DMS 273 (cell line): Measurements from ENCODE around the gene PC.
"Not testable (repeated sequence)": the region's sequence is repeated elsewhere in the genome, so short reads cannot be mapped to it uniquely, and the experiment has no call there.

Experiments
- DNase-seq: peaks from one replicate; lab custom pipeline; 2025; ENCODE audit not compliant: unreplicated experiment; lab: John Stamatoyannopoulos, UW

PC gene

DNA sequence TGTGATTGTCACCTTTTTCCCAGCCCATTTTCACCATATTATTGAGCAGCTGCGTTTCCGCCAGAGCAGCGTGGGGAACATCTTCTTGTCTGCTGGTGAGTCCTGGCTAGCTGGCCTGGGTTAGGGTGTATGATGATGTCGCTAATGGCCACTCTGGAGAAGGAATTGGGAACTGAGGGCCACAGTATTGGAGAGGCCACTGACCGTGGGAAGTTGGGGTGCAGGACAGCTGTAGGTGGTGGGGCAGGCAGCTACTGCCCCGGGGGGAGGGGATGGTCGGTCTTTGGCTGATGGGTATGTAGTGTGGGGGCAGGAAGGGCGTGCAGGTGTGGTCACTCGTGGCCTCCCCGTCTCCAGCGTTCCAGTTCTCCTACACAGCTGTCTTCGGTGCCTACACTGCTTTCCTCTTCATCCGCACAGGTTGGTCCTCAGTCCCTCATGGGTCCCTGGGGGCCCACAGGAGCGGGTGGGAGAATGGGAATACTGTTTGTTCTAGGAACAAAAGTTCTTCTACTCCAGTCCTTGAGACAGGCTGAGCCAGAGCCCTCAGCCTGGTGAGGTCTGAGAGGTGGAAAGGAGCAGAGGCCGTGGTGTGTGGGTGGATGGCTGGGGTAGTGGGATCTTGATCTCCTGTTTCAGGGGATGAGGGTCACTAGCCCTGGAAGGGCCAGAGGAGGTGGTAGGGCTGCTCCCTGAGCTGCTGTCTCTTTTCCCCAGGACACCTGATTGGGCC, 112.9 kb downstream of the PC start:
- no peak for DNase-seq

DNA sequence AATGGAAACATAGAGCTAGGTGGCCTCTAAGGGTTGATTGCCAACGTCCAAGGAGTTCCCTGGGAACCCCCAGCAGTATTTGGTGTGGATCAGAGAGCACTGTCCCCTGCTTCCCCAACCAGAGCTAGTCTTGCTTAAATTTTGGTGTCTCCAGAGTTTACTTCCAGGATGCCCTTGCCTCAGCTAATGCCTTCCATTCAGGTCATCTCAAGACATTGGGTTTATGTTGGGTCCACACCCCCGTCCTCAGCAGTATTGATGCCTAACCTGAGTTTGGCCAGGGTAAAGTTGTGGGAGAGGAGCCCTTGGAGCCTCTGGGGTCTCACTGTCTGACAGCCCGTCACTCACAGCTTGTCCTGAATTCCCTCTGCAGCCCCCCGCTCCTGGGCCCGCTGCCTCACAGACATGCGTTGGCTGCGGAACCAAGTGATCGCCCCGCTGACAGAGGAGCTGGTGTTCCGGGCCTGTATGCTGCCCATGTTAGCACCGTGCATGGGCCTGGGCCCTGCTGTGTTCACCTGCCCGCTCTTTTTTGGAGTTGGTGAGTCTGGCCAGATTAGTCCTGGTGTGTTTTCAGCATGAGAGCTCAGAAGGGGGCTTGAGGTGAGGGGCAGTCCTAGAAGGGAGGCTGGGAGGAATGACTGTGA, 113.6 kb downstream of the PC start:
- DNase-seq = no peak

DNA sequence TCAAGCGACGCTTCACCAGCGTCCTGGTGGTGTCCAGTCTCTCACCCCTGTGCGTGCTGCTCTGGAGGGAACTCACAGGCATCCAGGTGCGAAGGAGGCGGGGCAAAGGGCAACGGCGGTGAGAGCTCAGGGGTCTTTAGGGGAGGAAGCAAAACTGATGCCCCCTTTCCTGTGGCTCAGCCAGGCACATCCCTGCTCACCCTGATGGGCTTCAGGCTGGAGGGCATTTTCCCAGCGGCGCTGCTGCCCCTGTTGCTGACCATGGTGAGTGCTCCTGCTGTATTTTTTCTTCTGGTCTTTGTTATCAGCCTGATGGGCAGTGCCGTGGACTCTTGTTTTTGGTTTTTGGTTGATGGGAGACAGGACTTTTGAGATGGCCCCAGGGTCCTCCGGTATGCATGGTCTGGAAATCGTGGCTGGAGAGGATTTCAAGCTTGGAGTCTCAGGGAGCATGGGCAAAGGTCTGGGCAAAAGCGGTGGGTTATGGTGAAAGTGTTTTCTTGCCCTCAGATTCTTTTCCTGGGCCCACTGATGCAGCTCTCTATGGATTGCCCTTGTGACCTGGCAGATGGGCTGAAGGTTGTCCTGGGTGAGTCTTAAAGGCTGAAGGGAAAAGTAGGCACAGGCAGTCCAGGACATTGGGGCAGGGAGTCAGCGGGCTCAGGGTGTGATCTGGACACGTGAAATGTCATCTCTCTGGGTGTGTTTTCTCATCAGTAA, 114.2 kb downstream of the PC start:
- DNase-seq = no peak

DNA sequence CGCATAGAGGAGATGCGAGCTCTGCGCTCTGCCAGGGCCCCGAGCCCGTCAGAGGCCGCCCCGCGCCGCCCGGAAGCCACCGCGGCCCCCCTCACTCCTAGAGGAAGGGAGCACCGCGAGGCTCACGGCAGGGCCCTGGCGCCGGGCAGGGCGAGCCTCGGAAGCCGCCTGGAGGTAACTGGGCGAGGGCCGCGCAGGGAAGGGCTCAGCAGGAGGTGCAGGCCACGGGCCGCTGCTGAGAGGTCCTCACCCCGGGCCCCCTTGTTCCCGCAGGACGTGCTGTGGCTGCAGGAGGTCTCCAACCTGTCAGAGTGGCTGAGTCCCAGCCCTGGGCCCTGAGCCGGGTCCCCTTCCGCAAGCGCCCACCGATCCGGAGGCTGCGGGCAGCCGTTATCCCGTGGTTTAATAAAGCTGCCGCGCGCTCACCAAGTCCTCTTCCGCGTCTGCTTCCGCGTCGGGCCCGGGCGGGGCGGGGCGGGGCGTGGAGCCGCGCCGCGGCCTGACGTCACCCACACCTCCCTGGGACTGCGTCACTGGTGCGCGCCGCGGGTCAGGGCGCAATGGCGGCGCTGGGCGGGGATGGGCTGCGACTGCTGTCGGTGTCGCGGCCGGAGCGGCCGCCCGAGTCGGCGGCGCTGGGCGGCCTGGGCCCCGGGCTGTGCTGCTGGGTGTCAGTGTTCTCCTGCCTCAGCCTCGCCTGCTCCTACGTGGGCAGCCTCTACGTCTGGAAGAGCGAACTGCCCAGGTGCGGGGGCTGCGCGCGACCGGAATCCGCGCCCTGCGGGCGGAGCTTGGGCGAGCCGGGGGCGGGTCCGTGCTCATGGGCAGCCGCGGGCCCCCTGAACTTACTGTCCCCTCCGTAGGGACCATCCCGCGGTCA, 115.0 kb downstream of the PC start, which contains the start of gene RCE1:
TSS of gene RCE1 (plus strand) at position 546 of the 880 bp plus-strand sequence. CDS start at position 561, 15 bp downstream.
- DNase-seq = peak; percentile 92

DNA sequence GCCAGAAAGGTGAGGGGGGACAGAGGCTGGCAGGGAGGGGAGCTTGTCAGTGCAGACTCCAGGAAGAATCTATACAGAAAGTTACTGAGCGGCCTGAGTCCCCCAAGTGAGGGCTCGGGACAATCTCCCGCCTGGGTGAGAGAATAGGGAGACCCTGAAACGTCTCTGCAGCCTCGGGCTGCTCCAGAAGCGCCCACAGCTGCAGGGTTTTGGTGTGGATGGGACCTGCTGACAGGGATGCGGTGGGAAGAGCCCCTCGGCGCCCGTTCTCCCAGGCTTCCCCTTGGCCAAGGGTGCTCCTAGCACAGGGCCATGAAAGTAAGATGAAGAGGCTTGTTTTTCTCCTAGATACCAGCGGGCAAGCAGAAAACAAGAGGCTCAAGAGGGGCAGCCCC, 115.7 kb downstream of the PC start:
- DNase-seq = no peak

DNA sequence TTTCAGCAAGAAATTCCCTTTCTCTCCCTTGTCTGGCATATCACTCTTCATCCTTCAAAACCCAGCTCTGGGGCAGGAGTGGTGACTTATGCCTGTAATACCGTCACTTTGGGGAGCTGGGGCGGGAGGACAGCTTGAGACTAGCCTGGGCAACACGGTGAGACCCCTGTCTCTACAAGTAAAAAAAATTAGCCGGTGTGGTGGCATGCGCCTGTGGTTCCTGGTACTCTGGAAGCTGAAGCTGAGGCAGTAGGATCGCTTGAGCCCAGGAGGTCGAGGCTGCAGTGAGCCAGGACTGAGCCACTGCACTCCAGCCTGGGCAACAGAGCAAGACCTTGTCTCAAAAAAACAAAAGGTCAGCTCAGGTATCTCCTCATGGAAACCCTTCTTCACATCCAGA, 116.3 kb downstream of the PC start:
- DNase-seq = no peak

DNA sequence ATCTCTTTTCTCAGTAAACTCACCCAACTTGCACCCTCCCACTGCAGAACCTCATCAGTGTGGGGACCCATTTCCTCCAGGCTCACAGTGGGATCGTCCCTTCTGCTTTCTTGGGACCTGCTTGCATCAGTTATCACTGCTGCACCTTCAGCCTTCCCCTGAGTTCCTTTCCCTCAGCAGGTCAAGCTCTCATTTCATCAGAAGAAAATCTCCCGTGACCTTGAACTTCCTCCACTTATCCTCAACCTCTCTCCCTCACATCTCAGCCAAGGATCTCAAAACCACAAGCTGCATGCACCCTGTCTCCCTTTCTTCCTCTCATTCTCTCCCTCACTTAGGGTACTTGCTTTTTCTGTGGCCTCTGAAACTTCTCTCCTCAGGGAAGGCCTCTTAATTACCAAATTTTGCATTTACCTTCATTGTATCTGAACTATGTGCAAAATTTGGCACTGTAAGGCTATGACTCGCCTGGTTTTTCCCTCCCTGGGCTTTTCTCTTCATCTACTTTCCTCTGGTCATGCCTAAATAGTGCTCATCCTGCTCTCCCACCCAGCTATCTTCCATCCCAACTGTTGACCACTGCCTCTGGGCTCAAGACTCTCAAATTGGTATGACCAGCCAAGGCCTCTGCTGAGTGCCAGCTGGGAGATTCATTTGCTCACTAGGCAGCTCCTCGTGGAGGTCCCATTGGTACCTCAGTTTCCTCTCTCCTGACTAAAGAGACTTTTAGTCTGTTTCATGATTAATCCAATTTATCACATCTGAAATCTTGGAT, 117.7 kb downstream of the PC start:
- DNase-seq = no peak

DNA sequence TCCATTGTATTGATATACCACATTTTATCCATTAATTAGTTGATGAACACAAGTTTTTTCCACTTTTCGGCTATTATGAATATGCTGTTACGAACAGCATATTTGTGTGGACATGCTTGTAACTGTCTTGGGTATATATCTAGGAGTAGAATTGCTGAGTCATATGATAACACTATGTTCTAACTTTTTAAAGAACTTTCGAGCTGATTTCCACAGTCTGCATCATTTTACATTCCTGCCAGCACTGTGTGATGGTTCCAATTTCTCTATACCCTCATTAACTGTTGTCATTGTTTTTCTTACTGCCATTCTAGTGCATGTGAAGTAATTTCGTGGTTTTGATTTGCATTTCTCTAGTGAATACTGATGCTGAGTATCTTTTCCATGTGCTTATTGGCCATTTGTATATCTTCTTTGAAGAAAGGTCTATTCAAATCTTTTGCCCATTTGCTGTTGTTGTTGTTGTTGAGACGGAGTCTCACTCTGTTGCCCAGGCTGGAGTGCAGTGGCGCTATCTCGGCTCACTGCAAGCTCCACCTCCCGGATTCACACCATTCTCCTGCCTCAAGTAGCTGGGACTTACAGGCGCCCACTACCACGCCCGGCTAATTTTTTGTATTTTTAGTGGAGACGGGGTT, 122.3 kb downstream of the PC start:
- DNase-seq = no peak

DNA sequence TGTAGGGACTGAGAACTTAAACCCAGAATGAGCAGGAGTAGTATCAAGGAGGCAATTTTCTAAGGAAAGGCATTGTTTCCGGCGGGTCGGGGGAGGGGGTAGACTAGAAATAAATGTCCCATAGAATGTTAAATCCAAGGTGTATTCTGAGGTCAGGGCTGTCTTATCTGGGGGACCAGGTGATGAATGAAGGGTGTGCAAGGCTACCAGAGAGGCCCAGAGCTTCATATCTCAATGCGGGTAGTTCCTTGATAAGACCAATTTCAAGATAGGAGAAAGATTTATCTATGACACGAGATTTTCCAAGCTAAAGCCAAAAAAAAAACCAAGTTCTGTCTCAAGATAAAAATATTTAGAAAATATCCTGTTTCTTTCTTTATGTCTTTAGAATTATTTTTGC, 123.2 kb downstream of the PC start:
- DNase-seq = no peak

DNA sequence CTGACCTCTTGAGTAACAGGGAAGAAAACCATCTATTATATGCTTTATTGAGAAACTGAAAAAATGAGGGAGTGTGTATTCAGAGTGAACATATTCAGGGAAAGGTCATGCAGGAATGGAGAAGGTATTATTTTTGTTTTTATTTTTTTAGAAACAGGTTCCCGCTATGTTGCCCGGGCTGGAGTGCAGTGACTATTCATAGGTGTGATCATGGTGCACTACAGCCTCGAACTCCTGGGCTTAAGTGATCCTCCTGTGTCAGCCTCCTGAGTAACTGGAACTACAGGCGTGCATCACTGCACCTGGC, 123.7 kb downstream of the PC start:
- no peak for DNase-seq

DNA sequence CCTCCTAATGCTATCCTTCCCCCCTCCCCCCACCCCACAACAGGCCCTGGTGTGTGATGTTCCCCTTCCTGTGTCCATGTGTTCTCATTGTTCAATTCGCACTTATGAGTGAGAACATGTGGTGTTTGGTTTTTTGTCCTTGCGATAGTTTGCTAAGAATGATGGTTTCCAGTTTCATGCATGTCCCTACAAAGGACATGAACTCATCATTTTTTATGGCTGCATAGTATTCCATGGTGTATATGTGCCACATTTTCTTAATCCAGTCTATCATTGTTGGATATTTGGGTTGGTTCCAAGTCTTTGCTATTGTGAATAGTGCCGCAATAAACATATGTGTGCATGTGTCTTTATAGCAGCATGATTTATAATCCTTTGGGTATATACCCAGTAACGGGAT, 133.6 kb downstream of the PC start:
- DNase-seq = not testable (repeated sequence)

DNA sequence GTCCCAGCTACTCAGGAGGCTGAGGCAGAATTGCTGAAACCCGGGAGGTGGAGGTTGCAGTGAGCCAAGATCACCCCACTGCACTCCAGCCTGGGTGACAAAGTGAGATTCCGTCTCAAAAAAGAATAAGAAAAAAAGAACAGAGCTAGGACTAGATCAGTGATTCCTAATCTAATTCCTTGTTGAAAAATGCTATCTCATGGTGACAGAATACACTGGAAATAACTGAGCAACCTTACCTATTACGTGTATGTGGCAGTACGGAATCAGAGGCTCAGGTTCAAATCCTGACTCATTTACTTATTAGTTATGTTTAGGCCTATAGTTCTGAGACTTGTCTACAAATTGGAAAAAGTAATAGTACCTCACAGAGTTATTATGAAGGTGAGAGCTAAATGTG, 134.5 kb downstream of the PC start:
- no peak for DNase-seq

DNA sequence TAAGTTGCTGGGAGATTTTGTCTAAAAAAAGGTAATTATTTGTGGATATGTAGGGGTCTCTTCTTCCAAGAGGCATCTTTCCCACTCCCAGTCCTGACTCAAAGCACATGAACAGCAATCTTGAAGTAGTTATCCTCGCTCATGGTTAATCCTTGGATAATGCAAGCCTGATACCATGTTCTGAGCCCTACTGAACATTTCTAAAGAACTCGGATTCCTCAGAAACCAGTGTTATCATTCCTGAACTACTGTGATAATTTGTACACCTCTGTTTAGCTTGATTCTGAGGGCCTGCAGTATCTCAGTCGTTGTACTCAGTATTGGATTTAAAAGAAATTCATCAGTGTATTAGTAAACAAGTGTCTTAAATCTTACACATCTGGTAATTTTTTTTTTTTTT, 137.3 kb downstream of the PC start:
- no peak for DNase-seq

DNA sequence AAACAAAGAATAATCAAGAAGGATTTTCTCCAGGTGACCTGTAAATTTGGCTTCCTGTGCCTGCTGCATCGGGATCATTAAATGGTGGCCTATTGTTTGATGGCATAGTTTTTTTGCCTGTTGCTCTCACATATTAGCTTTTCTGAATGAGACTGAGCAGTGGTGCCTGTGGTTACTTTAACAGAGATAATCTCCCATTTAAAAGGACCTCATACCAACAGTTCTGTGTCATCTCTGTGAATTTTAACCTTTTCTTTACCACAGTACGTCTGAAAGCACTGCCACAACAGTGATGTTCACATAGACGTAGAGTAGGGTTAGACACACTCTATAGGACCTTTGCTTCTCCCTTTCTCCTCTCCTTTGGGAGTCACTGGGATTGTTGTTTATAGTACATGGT, 137.8 kb downstream of the PC start:
- no peak for DNase-seq

DNA sequence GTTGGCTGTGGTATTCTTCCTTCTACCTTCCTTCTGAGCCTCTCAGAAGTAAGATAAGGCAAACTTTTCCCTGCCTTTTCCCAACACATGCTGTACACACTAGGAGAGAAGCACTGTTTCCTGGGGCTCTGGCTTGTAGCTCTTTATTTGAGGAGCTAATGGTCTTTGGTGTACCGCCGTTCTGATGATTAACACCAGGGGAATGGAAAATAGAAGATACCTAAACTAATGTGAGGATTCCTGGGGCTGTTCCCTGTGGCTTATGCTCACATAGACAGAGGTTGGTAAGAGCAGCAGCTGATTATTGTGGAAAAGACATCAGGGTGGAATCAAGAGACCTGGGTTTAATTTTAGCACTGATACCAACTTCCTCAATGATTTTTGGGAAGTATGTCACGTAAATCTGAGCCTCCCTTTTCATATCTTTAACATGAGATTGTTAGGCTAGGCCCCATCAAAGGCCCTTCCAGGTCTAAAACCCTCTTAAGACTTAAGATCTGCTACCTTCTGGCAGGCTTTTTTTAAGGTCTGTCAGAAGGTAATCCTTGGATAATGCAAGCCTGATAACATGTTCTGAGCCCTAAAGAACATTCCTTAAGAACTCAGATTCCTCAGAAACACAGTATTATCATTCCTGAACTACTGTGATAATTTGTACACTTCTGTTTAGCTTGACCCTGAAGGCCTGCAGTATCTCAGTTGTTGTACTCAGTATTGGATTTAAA, 139.8 kb downstream of the PC start:
- DNase-seq = no peak

DNA sequence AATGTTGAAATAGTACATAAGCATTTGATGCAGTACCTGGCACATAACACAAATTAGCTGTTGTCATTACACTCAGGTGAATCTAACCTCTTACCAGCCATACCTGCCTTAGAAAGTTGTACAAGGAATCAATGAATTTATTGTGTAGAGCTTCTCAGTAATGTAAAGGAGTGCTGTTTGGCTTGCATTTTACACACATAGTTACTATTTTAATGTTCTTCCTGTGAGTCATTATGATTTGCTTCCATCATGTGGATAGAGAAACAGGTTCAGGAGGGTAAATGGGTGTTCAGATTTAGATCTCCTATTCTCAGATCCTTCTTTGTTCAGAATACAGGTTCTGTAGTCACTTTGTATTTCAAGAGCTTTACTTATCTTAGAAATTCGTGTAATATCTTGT, 142.5 kb downstream of the PC start:
- DNase-seq = no peak

DNA sequence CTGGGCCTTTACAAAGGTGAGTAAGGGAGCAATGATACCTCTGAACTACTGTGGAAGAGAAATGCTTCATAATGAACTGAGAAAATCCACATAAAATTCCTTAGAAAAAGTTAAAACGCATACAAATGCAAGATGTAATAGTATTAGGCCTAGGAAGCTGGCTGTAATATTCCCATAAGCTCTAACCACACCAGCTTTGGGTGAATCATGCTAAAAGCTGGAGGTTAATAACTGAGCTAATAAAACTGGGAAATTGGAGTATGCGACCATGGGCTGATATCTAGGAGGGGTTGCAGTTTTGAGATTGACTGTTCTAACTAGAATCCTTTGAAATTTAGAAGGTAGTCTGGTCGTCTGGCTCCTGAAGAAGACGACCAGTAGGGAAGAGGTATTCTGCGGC, 143.5 kb downstream of the PC start:
- no peak for DNase-seq

DNA sequence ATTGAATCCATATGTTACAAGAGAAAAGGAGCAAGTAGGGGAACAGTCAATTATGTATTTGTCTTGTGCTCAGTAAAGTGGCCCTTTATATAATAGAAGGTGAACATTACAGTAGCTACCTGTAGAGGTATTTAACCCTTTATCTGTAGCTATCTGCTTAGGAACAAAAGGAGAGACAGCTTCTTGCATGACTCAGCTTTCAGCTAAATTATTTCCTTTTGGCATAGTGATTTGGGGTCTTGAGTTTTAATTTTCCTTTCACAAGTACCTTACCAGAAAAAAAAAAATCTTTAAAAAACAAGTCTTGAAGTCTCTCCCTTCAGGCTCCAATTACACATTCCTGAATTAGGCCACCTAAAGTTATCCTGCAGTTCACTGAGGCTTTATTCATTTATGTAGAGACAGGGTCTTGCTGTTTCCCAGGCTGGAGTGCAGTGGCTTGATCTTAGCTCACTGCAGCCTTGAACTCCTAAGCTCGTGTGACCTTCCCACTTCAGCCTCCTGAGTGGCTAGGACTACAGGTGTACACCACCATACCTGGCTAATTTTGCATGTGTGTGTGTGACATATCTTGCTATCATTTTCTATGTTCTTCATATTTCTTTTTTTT, 147.5 kb downstream of the PC start:
- DNase-seq = no peak

DNA sequence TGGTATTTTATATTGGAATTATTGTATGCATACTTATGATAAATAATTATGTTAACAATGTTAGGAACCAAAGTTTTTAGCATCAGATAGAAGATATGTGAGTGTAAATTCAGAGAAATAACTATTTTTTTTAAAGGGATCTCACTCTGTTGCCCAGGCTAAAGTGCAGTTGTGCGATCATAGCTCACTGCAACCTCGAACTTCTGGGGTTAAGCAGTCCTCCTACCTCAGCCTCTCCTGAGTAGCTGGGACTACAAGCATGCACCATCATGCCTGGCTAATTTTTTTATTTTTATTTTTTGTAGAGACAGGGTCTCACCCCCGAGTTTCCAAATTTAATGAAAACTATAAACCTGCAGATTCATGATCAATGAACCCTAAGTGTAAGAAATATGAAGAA, 148.6 kb downstream of the PC start:
- no peak for DNase-seq
